Measurements from ENCODE around the gene DDX56. TPM values are rescaled to one million over a fixed set of nuclear protein-coding genes. Genes with fewer than 3 reads are reported as not detected.

Gene DDX56
- total RNA-seq, 2 donors from 2014 or later = 32.2 to 54.1 TPM

GRCh38 chr7:44549457-44549856 lies 24.3 kb downstream of the DDX56 start:
- WGBS, 2 donors = 71 to 73% methylated on average over 3 of the region's 3 CpGs
- intact Hi-C loops (cut with DNase I) = no loop called here
- Histone ChIP-seq H3K36me3 (replicated peaks in 1 of 2; ENCODE audit: insufficient read depth in 1 of 2, low read depth in 2 of 2) (no peaks in the 10 kb centered on the region), H3K9me3 (no peaks in the 10 kb centered on the region), H3K4me1 (no peaks in the 10 kb centered on the region), H3K27me3 (no peaks in the 10 kb centered on the region), H3K4me3 (no peak overlapping the region), H3K27ac (no peak overlapping the region)
- TF ChIP-seq CTCF (IDR thresholded peaks at IDR 0.05) = no peak
- TF ChIP-seq POLR2A (IDR thresholded peaks at IDR 0.05) = no peak
- ATAC-seq = no peak
- DNase-seq = no peak

GRCh38 chr7:44548893-44549292 lies 24.8 kb downstream of the DDX56 start:
- Histone ChIP-seq H3K36me3 (replicated peaks in 1 of 2; ENCODE audit: insufficient read depth in 1 of 2, low read depth in 2 of 2) (no peaks in the 10 kb centered on the region), H3K27me3 (no peaks in the 10 kb centered on the region), H3K9me3 (no peaks in the 10 kb centered on the region), H3K4me3 (no peak overlapping the region), H3K27ac (no peak overlapping the region), H3K4me1 (no peaks in the 10 kb centered on the region)
- TF ChIP-seq CTCF (IDR thresholded peaks at IDR 0.05) (no peak), POLR2A (IDR thresholded peaks at IDR 0.05) (no peak)
- DNase-seq (no peak), ATAC-seq (no peak)
- intact Hi-C loops (cut with DNase I) = no loop called here
- WGBS, 2 donors = 80 to 92% methylated on average over 3 of the region's 3 CpGs

- intact Hi-C loops (cut with DNase I) = no loop called here
- no peak for ATAC-seq
- no peaks in the 10 kb centered on the region for H3K4me1 ChIP-seq
- TF ChIP-seq CTCF (IDR thresholded peaks at IDR 0.05) (no peak), POLR2A (IDR thresholded peaks at IDR 0.05) (no peak)
- H3K9me3 ChIP-seq = no peaks in the 10 kb centered on the region
- DNase-seq = no peak
- H3K27ac ChIP-seq = no peak overlapping the region
- H3K27me3 ChIP-seq = no peaks in the 10 kb centered on the region
- H3K4me3 ChIP-seq = no peak overlapping the region
- 10 to 16% methylated on average over 6 of the region's 6 CpGs for WGBS, 2 donors
- H3K36me3 ChIP-seq (replicated peaks in 1 of 2; ENCODE audit: insufficient read depth in 1 of 2, low read depth in 2 of 2) = no peaks in the 10 kb centered on the region
These were observed 26.0 kb downstream of the DDX56 start for GRCh38 chr7:44547536-44548231.

DNA sequence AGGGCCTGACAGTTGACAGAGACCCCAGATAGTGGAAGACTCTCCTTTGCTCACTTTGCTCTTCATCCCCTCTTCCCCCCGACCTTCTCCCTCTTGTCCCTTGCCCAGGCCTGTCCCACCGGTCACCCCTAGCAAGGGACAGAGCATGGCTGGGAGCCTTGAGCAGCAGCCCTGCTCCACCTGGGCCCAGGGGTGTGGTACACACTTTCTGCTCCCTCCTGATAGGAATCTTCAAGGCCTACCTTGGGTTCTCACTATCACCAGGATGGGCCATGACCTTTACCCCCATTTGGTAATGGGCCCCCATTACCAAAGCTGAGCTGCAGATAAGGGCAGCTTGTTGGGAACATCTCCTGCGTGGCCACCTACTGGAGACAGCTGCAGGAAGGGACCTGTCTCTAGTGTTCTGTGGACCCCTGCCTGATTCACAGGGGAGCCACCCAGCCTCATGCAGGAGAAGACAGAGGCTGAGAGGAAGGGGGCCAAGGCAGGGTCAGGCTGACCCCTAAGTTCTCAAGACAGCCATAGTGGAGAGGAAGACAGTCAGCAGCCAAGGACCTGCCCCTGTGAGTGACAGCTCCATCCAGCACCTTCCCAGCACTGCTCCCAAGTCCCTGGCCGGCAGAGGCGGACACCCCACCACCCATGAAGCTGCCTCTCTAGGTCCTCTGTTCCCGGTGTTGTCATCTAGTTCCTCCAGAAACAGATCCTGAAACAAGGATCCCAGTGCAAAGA lies 31.7 kb downstream of the DDX56 start:
- no peaks in the 10 kb centered on the region for H3K9me3 ChIP-seq
- no peak for ATAC-seq
- intact Hi-C loops (cut with DNase I) = no loop called here
- H3K36me3 ChIP-seq (replicated peaks in 1 of 2; ENCODE audit: insufficient read depth in 1 of 2, low read depth in 2 of 2) = no peaks in the 10 kb centered on the region
- no peaks in the 10 kb centered on the region for H3K4me1 ChIP-seq
- no peak for TF ChIP-seq CTCF (IDR thresholded peaks at IDR 0.05)
- no peak for TF ChIP-seq POLR2A (IDR thresholded peaks at IDR 0.05)
- H3K27me3 ChIP-seq = no peaks in the 10 kb centered on the region
- no peak for DNase-seq
- H3K27ac ChIP-seq = no peak overlapping the region
- no peak overlapping the region for H3K4me3 ChIP-seq
- 76 to 84% methylated on average over 3 to 6 of the region's 6 CpGs for WGBS, 2 donors
